HG03025 (cell line): ENCODE measurements around the gene CFAP97D1.

Experiments
- ATAC-seq: cut with Tn5 transposase; IDR thresholded peaks from one replicate; pipeline ENCODE4 v1.9.1; 2021; ENCODE audit warnings: mild to moderate bottlenecking, moderate library complexity; ENCODE audit not compliant: unreplicated experiment, low FRiP score

The CFAP97D1 gene

GRCh38 chr17:43780135-43780534 is at the start of gene CFAP97D1:
TSS of gene CFAP97D1 (plus strand) at chr17:43780435. CDS start at chr17:43780463, 28 bp downstream.
- ATAC-seq = no peak

- ATAC-seq = no peak
These were observed 47.3 kb upstream of the CFAP97D1 start for GRCh38 chr17:43732958-43733357.

- ATAC-seq = no peak
These were observed 46.3 kb upstream of the CFAP97D1 start for GRCh38 chr17:43733956-43734355.

- no peak for ATAC-seq
These were observed 45.9 kb upstream of the CFAP97D1 start for GRCh38 chr17:43734376-43734775.

GRCh38 chr17:43736389-43736788 is 43.8 kb upstream of the CFAP97D1 start:
- ATAC-seq = no peak

- no peak for ATAC-seq
These were observed 42.5 kb upstream of the CFAP97D1 start for GRCh38 chr17:43737722-43738121.

GRCh38 chr17:43740541-43740940 is 39.7 kb upstream of the CFAP97D1 start:
- no peak for ATAC-seq

- no peak for ATAC-seq
These were observed 38.6 kb upstream of the CFAP97D1 start for GRCh38 chr17:43741636-43742035.

GRCh38 chr17:43745541-43745940 is 34.7 kb upstream of the CFAP97D1 start:
- no peak for ATAC-seq

GRCh38 chr17:43750153-43750552 is 30.1 kb upstream of the CFAP97D1 start:
- no peak for ATAC-seq

GRCh38 chr17:43753493-43754129 is 26.6 kb upstream of the CFAP97D1 start:
- no peak for ATAC-seq

GRCh38 chr17:43754947-43755346 is 25.3 kb upstream of the CFAP97D1 start:
- no peak for ATAC-seq

GRCh38 chr17:43755389-43755875 is 24.8 kb upstream of the CFAP97D1 start:
- ATAC-seq = no peak

GRCh38 chr17:43756201-43756600 is 24.0 kb upstream of the CFAP97D1 start:
- no peak for ATAC-seq

- ATAC-seq = no peak
These were observed 23.0 kb upstream of the CFAP97D1 start for GRCh38 chr17:43757171-43757660.

- ATAC-seq = no peak
These were observed 22.1 kb upstream of the CFAP97D1 start for GRCh38 chr17:43758086-43758485.

- ATAC-seq = no peak
These were observed 21.6 kb upstream of the CFAP97D1 start, which contains the start of gene SOST for GRCh38 chr17:43758497-43759174. TSS of gene SOST (minus strand) at chr17:43758791. CDS start at chr17:43758741, 50 bp downstream.

GRCh38 chr17:43759836-43760235 is 20.4 kb upstream of the CFAP97D1 start:
- no peak for ATAC-seq

- no peak for ATAC-seq
These were observed 19.9 kb upstream of the CFAP97D1 start for GRCh38 chr17:43760254-43760852.

- ATAC-seq = no peak
These were observed 13.7 kb upstream of the CFAP97D1 start for GRCh38 chr17:43766413-43767052.
